IMR-90 (cell line): ENCODE measurements around the gene CD274. TPM values are rescaled to one million over a fixed set of nuclear protein-coding genes. Genes with fewer than 3 reads are reported as not detected.

ENCODE experiments used
- ATAC-seq: fragments of 200-7000 bp; cut with Tn5 transposase; 2 replicates; pipeline ENCODE4 v1.9.1; 2020; ENCODE audit warnings: low read depth, mild to moderate bottlenecking, moderate library complexity
- BruUV-seq: library from RNA; stranded (reverse); fragments of 400-500 nt; replicated peaks from 2 replicates; lab custom pipeline; 2021; lab: Mats Ljungman, UMichigan
- CTCF ChIA-PET: fragments of 300-600 bp; formaldehyde crosslinking; extraction: SDS; loops from one replicate; lab custom pipeline; 2021; ENCODE audit warnings: antibody characterized with exemption; lab: Yijun Ruan, JAX
- POLR2A ChIA-PET: fragments of 300-600 bp; sonication (Branson Sonifier 250); formaldehyde crosslinking; loops from one replicate; lab custom pipeline; 2022; ENCODE audit warnings: antibody characterized with exemption; ENCODE audit not compliant: unreplicated experiment; lab: Charles Lee
- DNase-seq: peaks from one replicate; pipeline ENCODE4 v3.0.0; 2013
- H2AFZ ChIP-seq: replicated peaks from 2 replicates; pipeline ENCODE3; 2013; ENCODE audit warnings: low read length, mild to moderate bottlenecking; ENCODE audit not compliant: poor library complexity
- H2AK5ac ChIP-seq: 2 replicates; pipeline ENCODE4 v1.6.1; 2013; ENCODE audit warnings: low read depth, low read length, inconsistent platforms
- H2AK9ac ChIP-seq: replicated peaks from 2 replicates; pipeline ENCODE3; 2013; ENCODE audit warnings: mild to moderate bottlenecking, low read depth, low read length, moderate library complexity; ENCODE audit not compliant: poor library complexity
- H2BK120ac ChIP-seq: 2 replicates; pipeline ENCODE4 v1.6.1; 2013; ENCODE audit warnings: low read depth, low read length, inconsistent platforms
- H2BK15ac ChIP-seq: 3 replicates; pipeline ENCODE4 v1.6.1; 2013; ENCODE audit warnings: low read depth, low read length, inconsistent platforms
- H2BK20ac ChIP-seq: 2 replicates; pipeline ENCODE4 v1.6.1; 2013; ENCODE audit warnings: low read depth, mild to moderate bottlenecking, inconsistent platforms, low read length, moderate library complexity
- H2BK5ac ChIP-seq: 2 replicates; pipeline ENCODE4 v1.6.1; 2013; ENCODE audit warnings: mild to moderate bottlenecking, low read depth, low read length, inconsistent platforms; ENCODE audit not compliant: poor library complexity, severe bottlenecking
- H3K14ac ChIP-seq: replicated peaks from 2 replicates; pipeline ENCODE4 v1.6.1; 2013; ENCODE audit warnings: low read depth, low read length, inconsistent platforms
- H3K18ac ChIP-seq: 2 replicates; pipeline ENCODE4 v1.6.1; 2013; ENCODE audit warnings: low read depth, low read length, control low read depth
- H3K23ac ChIP-seq: 2 replicates; pipeline ENCODE4 v1.6.1; 2013; ENCODE audit warnings: low read depth, low read length, inconsistent platforms
- H3K27ac ChIP-seq: 2 replicates; pipeline ENCODE4 v1.5.1; 2013; ENCODE audit warnings: mild to moderate bottlenecking, control low read depth, low read length; ENCODE audit not compliant: insufficient read depth
- H3K27me3 ChIP-seq: 2 replicates; pipeline ENCODE4 v1.6.1; 2013; ENCODE audit warnings: low read length; ENCODE audit not compliant: control insufficient read depth, insufficient read depth
- H3K36me3 ChIP-seq: 2 replicates; pipeline ENCODE4 v1.6.1; 2013; ENCODE audit warnings: low read length, mixed read lengths; ENCODE audit not compliant: control insufficient read depth, insufficient read depth
- H3K4ac ChIP-seq: 2 replicates; pipeline ENCODE4 v1.6.1; 2013; ENCODE audit warnings: low read depth, low read length, inconsistent platforms
- H3K4me1 ChIP-seq: 2 replicates; pipeline ENCODE4 v1.6.1; 2013; ENCODE audit warnings: low read length, mixed read lengths; ENCODE audit not compliant: control insufficient read depth, insufficient read depth
- H3K4me2 ChIP-seq: 2 replicates; pipeline ENCODE4 v1.6.1; 2013; ENCODE audit warnings: low read depth, mild to moderate bottlenecking, control low read depth, low read length, moderate library complexity
- H3K4me3 ChIP-seq: 2 replicates; pipeline ENCODE4 v1.5.1; 2013; ENCODE audit warnings: low read depth, mild to moderate bottlenecking, control low read depth, low read length, moderate library complexity; ENCODE audit not compliant: insufficient read depth
- H3K56ac ChIP-seq: 2 replicates; pipeline ENCODE4 v1.6.1; 2013; ENCODE audit warnings: low read length, inconsistent platforms; ENCODE audit not compliant: insufficient read depth; ENCODE audit errors: extremely low read depth
- H3K79me1 ChIP-seq, 2 experiments: 2 replicates each; pipeline ENCODE4 v1.6.1; 2013; ENCODE audit warnings: low read length in 2 of 2, inconsistent platforms in 1 of 2, low read depth in 1 of 2
- H3K9ac ChIP-seq: 2 replicates; pipeline ENCODE4 v1.6.1; 2013; ENCODE audit warnings: low read depth, low read length, control low read depth
- H3K9me1 ChIP-seq: 2 replicates; pipeline ENCODE4 v1.6.1; 2013; ENCODE audit warnings: low read length, inconsistent platforms; ENCODE audit not compliant: insufficient read depth
- H3K9me3 ChIP-seq: 2 replicates; pipeline ENCODE4 v1.6.1; 2013; ENCODE audit warnings: low read length; ENCODE audit not compliant: control insufficient read depth, insufficient read depth
- H4K20me1 ChIP-seq: 2 replicates; pipeline ENCODE4 v1.6.1; 2013; ENCODE audit warnings: low read length, inconsistent platforms; ENCODE audit not compliant: insufficient read depth
- H4K5ac ChIP-seq: 2 replicates; pipeline ENCODE4 v1.6.1; 2013; ENCODE audit warnings: mild to moderate bottlenecking, low read depth, low read length, control low read depth
- H4K8ac ChIP-seq, 2 experiments: 2 replicates each; pipeline ENCODE4 v1.6.1; 2013; ENCODE audit warnings: low read depth in 2 of 2, low read length in 2 of 2, control low read depth in 1 of 2, inconsistent platforms in 1 of 2
- H4K91ac ChIP-seq: 2 replicates; pipeline ENCODE4 v1.6.1; 2013; ENCODE audit warnings: low read depth, low read length, inconsistent platforms; ENCODE audit not compliant: insufficient read depth
- CEBPB ChIP-seq: IDR thresholded peaks from 2 replicates; pipeline ENCODE4 v1.6.1; 2012; ENCODE audit warnings: low read depth, low read length, improper control_type of control experiment
- CHD1 ChIP-seq: IDR thresholded peaks from 2 replicates; pipeline ENCODE4 v1.6.1; 2012; ENCODE audit warnings: low read depth, low read length, improper control_type of control experiment
- FOS ChIP-seq: fragments of 150-350 bp; IDR thresholded peaks from 2 replicates; pipeline ENCODE4 v1.6.1; 2016; ENCODE audit warnings: low read depth, low read length
- MAFK ChIP-seq: IDR thresholded peaks from 2 replicates; pipeline ENCODE4 v1.6.1; 2012; ENCODE audit warnings: low read depth, low read length, improper control_type of control experiment
- MAZ ChIP-seq: IDR thresholded peaks from 2 replicates; pipeline ENCODE4 v1.6.1; 2012; ENCODE audit warnings: low read depth, mild to moderate bottlenecking, low read length, improper control_type of control experiment, moderate library complexity, borderline replicate concordance
- MXI1 ChIP-seq: IDR thresholded peaks from 2 replicates; pipeline ENCODE4 v1.6.1; 2012; ENCODE audit warnings: low read depth, mild to moderate bottlenecking, low read length, moderate library complexity, borderline replicate concordance
- NFE2L2 ChIP-seq: fragments of 150-350 bp; IDR thresholded peaks from 2 replicates; pipeline ENCODE4 v1.6.1; 2016; ENCODE audit warnings: low read depth, mild to moderate bottlenecking, low read length
- POLR2A ChIP-seq: IDR thresholded peaks from 2 replicates; pipeline ENCODE4 v1.6.1; 2012; ENCODE audit warnings: mild to moderate bottlenecking, low read depth, low read length
- RAD21 ChIP-seq: IDR thresholded peaks from 2 replicates; pipeline ENCODE4 v1.6.1; 2012; ENCODE audit warnings: low read length, improper control_type of control experiment
- RCOR1 ChIP-seq: IDR thresholded peaks from 2 replicates; pipeline ENCODE4 v1.6.1; 2012; ENCODE audit warnings: mild to moderate bottlenecking, low read length, improper control_type of control experiment; ENCODE audit not compliant: insufficient replicate concordance
- RFX5 ChIP-seq: IDR thresholded peaks from 2 replicates; pipeline ENCODE4 v1.8.0; 2012; ENCODE audit warnings: low read depth, mild to moderate bottlenecking, low read length, moderate library complexity
- SMC3 ChIP-seq: fragments of 150-350 bp; IDR thresholded peaks from 2 replicates; pipeline ENCODE4 v1.6.1; 2016; ENCODE audit warnings: low read depth, mild to moderate bottlenecking, antibody characterized with exemption, low read length, moderate library complexity
- dilution Hi-C: fragments of 300-500 bp; cut with HindIII; formaldehyde crosslinking; loops from one replicate; pipeline ENCODE4 v1.14.3; 2018; ENCODE audit warnings: low sequenced_read_pairs; ENCODE audit not compliant: unreplicated experiment
- in situ Hi-C: fragments of 300-500 bp; cut with MboI; formaldehyde crosslinking; loops from 3 replicates; pipeline ENCODE4 v1.14.3; 2019; ENCODE audit warnings: low sequenced_read_pairs, inconsistent platforms, mixed read lengths
- intact Hi-C: fragments of 100-400 bp; cut with micrococcal nuclease; formaldehyde crosslinking; loops from 2 replicates; pipeline ENCODE4 v1.10.0; 2022
- polyA plus RNA-seq, 3 experiments: library from polyadenylated mRNA; depleted of rRNA; stranded (reverse); fragments of >200 nt; gene quantifications; 2 replicates each; pipeline ENCODE4 v1.2.3, GENCODE V29; 2012; ENCODE audit warnings: low replicate concordance in 1 of 3
- total RNA-seq: library from RNA; depleted of rRNA; stranded (reverse); fragments of >200 nt; gene quantifications from 2 replicates; pipeline ENCODE4 v1.2.3, GENCODE V29; 2012
- TF ChIP-seq, protein P1 (sequence below): fragments of 150-350 bp; IDR thresholded peaks from 2 replicates; pipeline ENCODE4 v1.6.1; 2017; ENCODE audit warnings: mild to moderate bottlenecking, antibody characterized with exemption, low read length, low read depth
- TF ChIP-seq, protein P2 (sequence below): conservative IDR thresholded peaks from 2 replicates; pipeline ENCODE4 v1.5.1; 2012; ENCODE audit warnings: mild to moderate bottlenecking, low read depth, low read length, improper control_type of control experiment
- TF ChIP-seq, protein P3 (sequence below): fragments of 150-350 bp; IDR thresholded peaks from 2 replicates; pipeline ENCODE4 v1.6.1; 2016; ENCODE audit warnings: low read depth, mild to moderate bottlenecking, low read length, moderate library complexity, borderline replicate concordance

The CD274 gene
- total and polyA plus RNA-seq, 2 of the 4 experiments (the other 2 are of a cell fraction) = 17.4 to 19.4 TPM

DNA sequence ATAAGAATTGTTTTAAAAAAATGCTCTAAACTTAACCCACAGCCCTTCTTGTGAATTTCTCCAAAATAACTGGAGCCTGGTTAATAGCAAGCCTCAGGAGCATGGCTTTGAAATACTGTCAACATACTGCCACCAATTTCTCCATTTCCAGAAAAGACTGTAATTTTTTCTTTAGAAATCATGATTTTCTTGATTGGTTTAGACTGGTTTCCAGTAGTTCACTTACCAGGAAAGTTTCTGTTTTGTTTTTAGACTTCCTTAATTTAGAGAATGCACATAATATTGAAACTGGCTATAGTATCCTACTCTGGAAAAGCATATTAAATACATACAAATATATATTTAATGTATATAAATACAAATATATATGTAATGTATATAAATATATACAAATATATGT is 4.5 kb upstream of the CD274 start:
- dilution Hi-C loops = no loop called here
- Histone ChIP-seq H2BK20ac (no peak overlapping the region), H4K20me1 (no peaks in the 10 kb centered on the region), H4K91ac (no peak overlapping the region), H3K14ac (no peak overlapping the region), H3K18ac (no peak overlapping the region), H2AK9ac (no peak overlapping the region), H2AK5ac (no peak overlapping the region), H3K9ac (no peak overlapping the region), H3K4ac (no peak overlapping the region), H3K27me3 (no peaks in the 10 kb centered on the region), H3K9me1 (peaks cover 2% of the 10 kb centered on the region; the same call in 1 of the 2 replicates), H3K56ac (no peak overlapping the region), H2BK5ac (no peak overlapping the region), H4K8ac (no peak overlapping the region), H3K4me3 (no peak overlapping the region), H3K36me3 (no peaks in the 10 kb centered on the region), H3K79me1 (peaks cover 0 to 13% of the 10 kb centered on the region in 2 experiments; a peak in 2 of 4 replicates), H2BK15ac (no peak overlapping the region), H2AFZ (no peak overlapping the region), H3K23ac (no peak overlapping the region), H3K9me3 (no peaks in the 10 kb centered on the region), H4K5ac (no peak overlapping the region), H3K4me2 (no peak overlapping the region), H3K27ac (no peak overlapping the region), H2BK120ac (no peak overlapping the region), H3K4me1 (peaks cover 4% of the 10 kb centered on the region)
- no peak for TF ChIP-seq RAD21
- no peak for TF ChIP-seq FOS
- no peak for TF ChIP-seq NFE2L2
- TF ChIP-seq SMC3 = no peak
- TF ChIP-seq, protein P1, sequence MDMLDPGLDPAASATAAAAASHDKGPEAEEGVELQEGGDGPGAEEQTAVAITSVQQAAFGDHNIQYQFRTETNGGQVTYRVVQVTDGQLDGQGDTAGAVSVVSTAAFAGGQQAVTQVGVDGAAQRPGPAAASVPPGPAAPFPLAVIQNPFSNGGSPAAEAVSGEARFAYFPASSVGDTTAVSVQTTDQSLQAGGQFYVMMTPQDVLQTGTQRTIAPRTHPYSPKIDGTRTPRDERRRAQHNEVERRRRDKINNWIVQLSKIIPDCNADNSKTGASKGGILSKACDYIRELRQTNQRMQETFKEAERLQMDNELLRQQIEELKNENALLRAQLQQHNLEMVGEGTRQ = no peak
- TF ChIP-seq, protein P2, sequence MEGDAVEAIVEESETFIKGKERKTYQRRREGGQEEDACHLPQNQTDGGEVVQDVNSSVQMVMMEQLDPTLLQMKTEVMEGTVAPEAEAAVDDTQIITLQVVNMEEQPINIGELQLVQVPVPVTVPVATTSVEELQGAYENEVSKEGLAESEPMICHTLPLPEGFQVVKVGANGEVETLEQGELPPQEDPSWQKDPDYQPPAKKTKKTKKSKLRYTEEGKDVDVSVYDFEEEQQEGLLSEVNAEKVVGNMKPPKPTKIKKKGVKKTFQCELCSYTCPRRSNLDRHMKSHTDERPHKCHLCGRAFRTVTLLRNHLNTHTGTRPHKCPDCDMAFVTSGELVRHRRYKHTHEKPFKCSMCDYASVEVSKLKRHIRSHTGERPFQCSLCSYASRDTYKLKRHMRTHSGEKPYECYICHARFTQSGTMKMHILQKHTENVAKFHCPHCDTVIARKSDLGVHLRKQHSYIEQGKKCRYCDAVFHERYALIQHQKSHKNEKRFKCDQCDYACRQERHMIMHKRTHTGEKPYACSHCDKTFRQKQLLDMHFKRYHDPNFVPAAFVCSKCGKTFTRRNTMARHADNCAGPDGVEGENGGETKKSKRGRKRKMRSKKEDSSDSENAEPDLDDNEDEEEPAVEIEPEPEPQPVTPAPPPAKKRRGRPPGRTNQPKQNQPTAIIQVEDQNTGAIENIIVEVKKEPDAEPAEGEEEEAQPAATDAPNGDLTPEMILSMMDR = no peak
- no peak for TF ChIP-seq RCOR1
- no peak for TF ChIP-seq MAFK
- TF ChIP-seq POLR2A = no peak
- TF ChIP-seq, protein P3, sequence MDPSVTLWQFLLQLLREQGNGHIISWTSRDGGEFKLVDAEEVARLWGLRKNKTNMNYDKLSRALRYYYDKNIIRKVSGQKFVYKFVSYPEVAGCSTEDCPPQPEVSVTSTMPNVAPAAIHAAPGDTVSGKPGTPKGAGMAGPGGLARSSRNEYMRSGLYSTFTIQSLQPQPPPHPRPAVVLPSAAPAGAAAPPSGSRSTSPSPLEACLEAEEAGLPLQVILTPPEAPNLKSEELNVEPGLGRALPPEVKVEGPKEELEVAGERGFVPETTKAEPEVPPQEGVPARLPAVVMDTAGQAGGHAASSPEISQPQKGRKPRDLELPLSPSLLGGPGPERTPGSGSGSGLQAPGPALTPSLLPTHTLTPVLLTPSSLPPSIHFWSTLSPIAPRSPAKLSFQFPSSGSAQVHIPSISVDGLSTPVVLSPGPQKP = no peak
- TF ChIP-seq MXI1 = no peak
- no peak for TF ChIP-seq RFX5
- no peak for TF ChIP-seq CEBPB
- TF ChIP-seq CHD1 = no peak
- TF ChIP-seq MAZ = no peak
- no peak for DNase-seq
- ChIA-PET CTCF (interaction anchor here (1.2 kb wide), 1 partner anchor 144 kb away, joined by 4 read pairs; no protein-coding TSS in a partner anchor), POLR2A (no interaction called here)
- no TSS peak for BruUV-seq
- ATAC-seq = no peak
- intact Hi-C loops = no loop called here
- in situ Hi-C loops = loop anchor here (25.0 kb wide), 1 partner anchor 684 kb away; no protein-coding TSS in a partner anchor
